ENCODE data around the gene CENPC.

- TF ChIP-seq POLR2AphosphoS5 (IDR thresholded peaks at IDR 0.05; ENCODE audit: low read depth) (no peak), ZNF331 (CRISPR knock-in tag; IDR thresholded peaks at IDR 0.05; ENCODE audit: low read depth) (no peak), EZH2 (IDR thresholded peaks at IDR 0.05; ENCODE audit: low read depth, unreplicated experiment) (no peak)
- TF ChIP-seq, protein P1, sequence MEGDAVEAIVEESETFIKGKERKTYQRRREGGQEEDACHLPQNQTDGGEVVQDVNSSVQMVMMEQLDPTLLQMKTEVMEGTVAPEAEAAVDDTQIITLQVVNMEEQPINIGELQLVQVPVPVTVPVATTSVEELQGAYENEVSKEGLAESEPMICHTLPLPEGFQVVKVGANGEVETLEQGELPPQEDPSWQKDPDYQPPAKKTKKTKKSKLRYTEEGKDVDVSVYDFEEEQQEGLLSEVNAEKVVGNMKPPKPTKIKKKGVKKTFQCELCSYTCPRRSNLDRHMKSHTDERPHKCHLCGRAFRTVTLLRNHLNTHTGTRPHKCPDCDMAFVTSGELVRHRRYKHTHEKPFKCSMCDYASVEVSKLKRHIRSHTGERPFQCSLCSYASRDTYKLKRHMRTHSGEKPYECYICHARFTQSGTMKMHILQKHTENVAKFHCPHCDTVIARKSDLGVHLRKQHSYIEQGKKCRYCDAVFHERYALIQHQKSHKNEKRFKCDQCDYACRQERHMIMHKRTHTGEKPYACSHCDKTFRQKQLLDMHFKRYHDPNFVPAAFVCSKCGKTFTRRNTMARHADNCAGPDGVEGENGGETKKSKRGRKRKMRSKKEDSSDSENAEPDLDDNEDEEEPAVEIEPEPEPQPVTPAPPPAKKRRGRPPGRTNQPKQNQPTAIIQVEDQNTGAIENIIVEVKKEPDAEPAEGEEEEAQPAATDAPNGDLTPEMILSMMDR (conservative IDR thresholded peaks at IDR 0.05; ENCODE audit: low read depth in 2 of 2): no peak
- TF ChIP-seq, protein P2, sequence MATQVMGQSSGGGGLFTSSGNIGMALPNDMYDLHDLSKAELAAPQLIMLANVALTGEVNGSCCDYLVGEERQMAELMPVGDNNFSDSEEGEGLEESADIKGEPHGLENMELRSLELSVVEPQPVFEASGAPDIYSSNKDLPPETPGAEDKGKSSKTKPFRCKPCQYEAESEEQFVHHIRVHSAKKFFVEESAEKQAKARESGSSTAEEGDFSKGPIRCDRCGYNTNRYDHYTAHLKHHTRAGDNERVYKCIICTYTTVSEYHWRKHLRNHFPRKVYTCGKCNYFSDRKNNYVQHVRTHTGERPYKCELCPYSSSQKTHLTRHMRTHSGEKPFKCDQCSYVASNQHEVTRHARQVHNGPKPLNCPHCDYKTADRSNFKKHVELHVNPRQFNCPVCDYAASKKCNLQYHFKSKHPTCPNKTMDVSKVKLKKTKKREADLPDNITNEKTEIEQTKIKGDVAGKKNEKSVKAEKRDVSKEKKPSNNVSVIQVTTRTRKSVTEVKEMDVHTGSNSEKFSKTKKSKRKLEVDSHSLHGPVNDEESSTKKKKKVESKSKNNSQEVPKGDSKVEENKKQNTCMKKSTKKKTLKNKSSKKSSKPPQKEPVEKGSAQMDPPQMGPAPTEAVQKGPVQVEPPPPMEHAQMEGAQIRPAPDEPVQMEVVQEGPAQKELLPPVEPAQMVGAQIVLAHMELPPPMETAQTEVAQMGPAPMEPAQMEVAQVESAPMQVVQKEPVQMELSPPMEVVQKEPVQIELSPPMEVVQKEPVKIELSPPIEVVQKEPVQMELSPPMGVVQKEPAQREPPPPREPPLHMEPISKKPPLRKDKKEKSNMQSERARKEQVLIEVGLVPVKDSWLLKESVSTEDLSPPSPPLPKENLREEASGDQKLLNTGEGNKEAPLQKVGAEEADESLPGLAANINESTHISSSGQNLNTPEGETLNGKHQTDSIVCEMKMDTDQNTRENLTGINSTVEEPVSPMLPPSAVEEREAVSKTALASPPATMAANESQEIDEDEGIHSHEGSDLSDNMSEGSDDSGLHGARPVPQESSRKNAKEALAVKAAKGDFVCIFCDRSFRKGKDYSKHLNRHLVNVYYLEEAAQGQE (IDR thresholded peaks at IDR 0.05; ENCODE audit: unreplicated experiment): no peak
These were observed 88.6 kb downstream of the CENPC start for GRCh38 chr4:67456577-67457196.
